ENCODE data around the gene ZMYM3.

ZMYM3 gene

GRCh38 chrX:71199252-71200008, 54.5 kb downstream of the ZMYM3 start:
- TF ChIP-seq POLR2A (IDR thresholded peaks at IDR 0.05; ENCODE audit: low read depth, low read length), result no peak
- DNase-seq (ENCODE audit: insufficient read length, low spot score), result no peak
- FAIRE-seq, result no peak

- DNase-seq (ENCODE audit: insufficient read length, low spot score) (no peak), FAIRE-seq (no peak)
- no peak for TF ChIP-seq POLR2A (IDR thresholded peaks at IDR 0.05; ENCODE audit: low read depth, low read length)
Measured at GRCh38 chrX:71198066-71198465, 55.9 kb downstream of the ZMYM3 start.

GRCh38 chrX:71195964-71196649, 57.8 kb downstream of the ZMYM3 start:
- FAIRE-seq, result no peak
- no peak for DNase-seq (ENCODE audit: insufficient read length, low spot score)
- TF ChIP-seq POLR2A (IDR thresholded peaks at IDR 0.05; ENCODE audit: low read depth, low read length), result no peak

- DNase-seq (ENCODE audit: insufficient read length, low spot score) (no peak), FAIRE-seq (no peak)
- no peak for TF ChIP-seq POLR2A (IDR thresholded peaks at IDR 0.05; ENCODE audit: low read depth, low read length)
Measured at GRCh38 chrX:71191248-71191647, 62.7 kb downstream of the ZMYM3 start.

Data from H54 (cell line).